SKM-1 treated with dmso at 0.1 percent for 144 hours (cell line): ENCODE data around the gene FCGBP.
"Not testable (repeated sequence)": the region's sequence is repeated elsewhere in the genome, so short reads cannot be mapped to it uniquely, and the experiment has no call there.

ENCODE experiments used
- DNase-seq: peaks from one replicate; lab custom pipeline; 2025; ENCODE audit not compliant: unreplicated experiment; lab: John Stamatoyannopoulos, UW

The FCGBP gene

DNA sequence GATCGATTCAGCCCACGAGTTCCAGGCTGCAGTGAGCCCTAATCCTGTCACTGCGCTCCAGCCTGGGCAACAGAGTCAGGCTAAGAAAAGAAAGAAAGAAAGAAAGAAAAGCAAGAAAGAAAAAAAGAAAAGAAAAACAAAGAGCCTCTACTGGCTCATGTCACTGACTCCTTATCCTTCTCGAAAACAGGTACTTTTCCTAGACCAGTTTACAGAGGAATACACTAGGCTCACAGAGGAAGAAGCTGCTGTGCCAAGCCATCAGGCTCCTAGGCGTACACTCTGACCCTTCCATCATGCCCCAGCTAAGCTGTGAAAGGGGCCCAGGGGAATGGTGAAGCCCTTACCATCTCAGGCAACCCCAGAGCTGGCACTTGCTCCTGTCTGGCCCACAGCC is 41.9 kb downstream of the FCGBP start:
- not testable (repeated sequence) for DNase-seq

DNA sequence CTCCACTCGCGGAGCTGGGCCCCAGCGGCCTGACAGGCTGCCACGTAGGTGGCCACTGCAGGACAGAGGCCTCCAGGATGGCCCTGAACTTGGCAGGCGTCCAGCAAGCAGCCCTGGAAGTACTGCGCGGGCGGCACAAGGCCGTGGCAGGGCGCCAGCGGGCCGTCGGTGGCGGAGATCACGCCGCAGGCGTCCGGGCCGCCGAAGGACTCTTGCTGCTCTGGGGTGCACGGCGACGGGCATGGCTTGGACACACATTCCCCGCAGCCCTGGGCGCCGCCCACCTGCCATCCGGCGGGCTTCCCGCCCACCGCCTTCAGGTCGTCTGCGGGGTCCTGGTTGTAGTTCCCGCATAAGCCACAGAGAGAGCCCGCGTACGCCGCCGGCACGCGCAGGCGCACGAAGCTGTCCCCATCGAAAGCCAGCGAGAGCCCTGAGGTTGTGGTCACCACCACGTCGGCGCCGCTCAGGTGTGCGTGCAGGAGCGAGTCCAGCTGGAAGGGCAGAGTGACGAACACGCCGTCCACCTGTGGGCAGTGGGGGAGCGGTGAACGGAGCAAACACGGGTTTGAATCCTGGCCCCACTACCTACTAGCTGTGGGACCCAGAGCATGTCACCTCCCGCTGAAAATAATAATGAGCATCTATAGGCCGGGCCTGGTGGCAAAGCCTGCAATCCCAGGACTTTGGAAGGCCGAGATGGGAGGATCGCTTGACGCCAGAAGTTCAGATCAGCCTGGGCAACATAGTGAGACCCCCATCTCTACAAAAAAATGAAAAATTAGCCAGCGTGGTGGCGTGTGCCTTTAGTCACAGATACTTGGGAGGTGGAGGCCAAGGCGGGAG is 42.6 kb downstream of the FCGBP start:
- not testable (repeated sequence) for DNase-seq

DNA sequence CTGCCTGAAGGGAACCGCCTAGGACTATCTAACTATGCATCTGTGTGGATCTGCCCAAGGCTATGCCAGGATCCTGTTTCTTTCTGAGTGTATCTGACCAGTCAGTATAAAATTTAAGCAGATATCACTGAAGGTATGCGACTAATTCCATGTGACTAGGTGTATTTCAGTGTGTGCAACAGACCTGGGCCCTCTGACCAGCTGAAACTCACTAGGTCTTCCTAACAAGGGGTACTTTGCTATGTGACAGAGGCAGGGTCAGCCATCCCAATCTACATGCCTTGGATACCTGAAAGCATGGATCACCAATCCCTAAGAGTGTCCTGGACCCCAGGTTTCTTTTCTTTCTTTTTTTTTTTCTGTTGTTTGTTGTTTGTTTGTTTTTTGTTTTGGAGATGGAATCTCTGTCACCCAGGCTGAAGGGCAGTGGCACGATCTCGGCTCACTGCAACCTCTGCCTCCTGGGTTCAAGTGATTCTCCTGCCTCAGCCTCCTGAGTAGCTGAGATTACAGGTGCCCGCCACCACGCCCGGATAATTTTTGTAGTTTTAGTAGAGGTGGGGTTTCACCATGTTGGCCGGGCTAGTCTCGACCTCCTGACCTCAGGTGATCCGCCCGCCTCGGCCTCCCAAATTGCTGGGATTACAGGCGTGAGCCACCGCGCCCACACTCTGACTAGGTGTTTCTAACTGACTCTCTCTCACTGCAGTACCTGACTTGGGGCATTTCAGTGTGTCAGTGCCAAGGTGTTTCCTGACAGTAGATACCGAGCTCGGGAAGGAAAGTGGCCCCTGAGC is 43.5 kb downstream of the FCGBP start:
- no peak for DNase-seq

DNA sequence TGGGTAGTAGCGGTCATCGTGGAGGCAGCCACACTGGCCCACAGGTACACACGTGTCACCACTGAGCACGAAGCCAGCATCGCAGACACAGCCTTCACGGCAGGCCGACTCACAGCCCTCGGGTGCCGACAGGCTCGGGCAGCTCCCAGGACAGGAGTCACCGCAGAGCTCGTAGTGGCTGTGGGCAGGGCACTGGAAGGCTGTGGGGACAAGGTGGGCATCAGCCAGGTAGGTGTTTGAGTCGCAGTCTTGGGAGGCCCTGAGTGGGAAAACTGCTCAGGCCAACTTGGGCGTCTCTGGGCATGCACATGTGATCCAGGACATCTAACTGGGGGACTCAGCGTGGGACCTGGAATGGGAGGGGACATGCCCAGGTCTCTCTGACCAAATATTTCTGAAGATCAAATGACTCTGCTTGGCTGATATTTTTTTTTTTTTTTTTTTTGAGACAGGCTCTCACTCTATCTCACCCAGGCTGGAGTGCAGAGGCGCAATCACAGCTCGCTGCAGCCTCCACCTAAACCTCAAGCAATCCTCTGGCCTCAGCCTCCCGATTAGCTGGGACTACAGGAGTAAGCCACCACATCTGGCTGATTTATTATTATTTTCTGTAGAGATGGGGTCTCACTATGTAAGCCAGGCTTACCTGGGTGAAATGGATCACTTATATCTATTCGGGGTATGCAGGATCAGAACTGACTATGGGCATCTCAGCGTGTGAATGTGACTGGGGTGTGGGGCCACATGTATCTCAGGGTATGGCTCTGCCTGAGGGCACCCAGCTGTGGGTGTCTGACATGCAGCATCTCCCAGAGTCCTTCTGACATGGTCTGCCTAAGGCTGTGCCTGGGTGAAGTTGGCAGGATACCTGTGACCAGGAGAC is 44.3 kb downstream of the FCGBP start:
- not testable (repeated sequence) for DNase-seq

DNA sequence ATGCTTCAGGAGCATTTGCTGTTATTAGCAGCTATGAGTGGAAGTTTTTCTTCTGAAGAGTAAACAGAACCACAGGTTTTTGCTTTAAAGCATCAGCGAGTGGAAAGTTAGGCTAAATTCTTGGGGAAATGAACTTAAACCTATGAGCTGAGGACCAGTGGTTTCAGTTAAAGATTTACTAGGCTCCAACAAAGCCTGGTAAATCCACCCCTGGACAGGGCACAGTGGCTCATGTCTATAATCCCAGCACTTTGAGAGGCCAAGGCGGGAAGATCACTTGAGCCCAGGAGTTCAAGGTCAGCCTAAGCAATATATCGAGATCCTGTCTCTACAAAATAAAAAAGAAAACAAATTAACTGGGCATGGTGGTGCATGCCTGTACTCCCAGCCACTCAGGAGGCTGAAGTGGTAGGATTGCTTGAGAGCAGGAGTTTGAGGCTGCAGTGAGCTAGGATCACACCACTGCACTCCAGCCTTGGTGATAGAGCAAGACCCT is 46.9 kb downstream of the FCGBP start:
- not testable (repeated sequence) for DNase-seq

DNA sequence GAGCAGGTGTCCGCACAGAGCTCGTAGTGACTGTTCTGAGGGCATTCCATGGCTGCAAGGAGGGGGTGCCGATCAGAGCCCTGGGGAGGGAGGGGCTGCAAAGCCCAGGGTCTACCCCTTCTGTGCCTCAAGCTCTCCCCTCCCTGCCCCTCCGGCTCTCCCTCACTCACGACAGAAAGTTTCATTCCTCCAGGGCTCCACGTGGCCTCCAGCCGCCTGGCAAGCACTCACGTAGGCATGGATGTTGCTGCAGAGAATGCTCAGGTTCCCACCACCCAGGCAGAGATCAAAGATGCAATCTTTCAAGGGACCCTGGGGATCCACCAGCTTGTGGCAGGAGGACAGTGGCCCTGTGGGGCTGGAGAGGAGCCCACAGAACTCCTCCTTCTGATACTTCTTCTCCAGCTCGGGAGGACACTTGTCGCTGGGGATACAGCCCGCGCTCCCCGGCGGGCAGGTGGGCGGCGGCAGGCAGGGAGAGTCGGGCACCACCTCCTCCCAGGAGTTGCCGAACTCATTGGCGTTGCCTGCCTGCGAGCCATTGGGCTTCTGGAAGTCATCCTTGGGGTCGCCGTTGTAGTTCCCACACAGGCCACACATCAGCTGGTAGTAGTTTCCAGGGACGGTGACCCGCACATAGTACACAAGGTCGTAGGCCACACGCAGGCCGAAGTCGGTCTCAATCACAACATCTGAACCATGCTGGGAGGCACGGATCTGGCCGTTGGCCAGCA is 48.4 kb downstream of the FCGBP start:
- not testable (repeated sequence) for DNase-seq

DNA sequence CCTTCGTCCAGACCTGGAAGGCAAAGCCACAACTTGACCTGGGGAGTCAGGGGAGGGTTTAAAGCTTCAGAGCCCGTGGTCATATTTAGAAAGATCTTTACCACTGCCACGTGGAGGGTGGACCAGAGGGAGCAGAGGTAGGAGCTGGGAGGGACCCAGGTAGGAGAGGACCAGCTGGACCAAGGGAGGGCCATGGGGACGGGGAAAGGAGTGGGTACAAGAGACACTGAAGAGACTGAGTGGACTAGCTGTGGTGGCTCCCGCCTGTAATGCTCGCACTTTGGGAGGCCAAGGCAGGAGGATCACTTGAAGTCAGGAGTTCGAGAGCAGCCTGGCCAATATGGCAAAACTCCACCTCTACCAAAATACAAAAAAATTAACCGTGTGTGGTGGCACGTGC is 49.7 kb downstream of the FCGBP start:
- not testable (repeated sequence) for DNase-seq
